ENCODE results near the gene EFNB2.

The EFNB2 gene

GRCh38 chr13:106479929-106480328, 55.5 kb downstream of the EFNB2 start:
- TF ChIP-seq POLR2A (IDR thresholded peaks at IDR 0.05; ENCODE audit: extremely low read depth, insufficient read length) (no peak), MAX (IDR thresholded peaks at IDR 0.05; ENCODE audit: low read depth, low read length) (no peak), MYC (IDR thresholded peaks at IDR 0.05; ENCODE audit: low read depth, low read length) (no peak), CTCF (IDR thresholded peaks at IDR 0.05; ENCODE audit: low read depth, low read length) (no peak)
- no peak overlapping the region for H3K4me3 ChIP-seq (ENCODE audit: low read depth, low read length)
- no peak for DNase-seq (ENCODE audit: low read depth)

GRCh38 chr13:106478116-106478515, 57.3 kb downstream of the EFNB2 start:
- TF ChIP-seq MAX (IDR thresholded peaks at IDR 0.05; ENCODE audit: low read depth, low read length), result no peak
- TF ChIP-seq MYC (IDR thresholded peaks at IDR 0.05; ENCODE audit: low read depth, low read length), result no peak
- no peak for TF ChIP-seq CTCF (IDR thresholded peaks at IDR 0.05; ENCODE audit: low read depth, low read length)
- no peak for TF ChIP-seq POLR2A (IDR thresholded peaks at IDR 0.05; ENCODE audit: extremely low read depth, insufficient read length)
- DNase-seq (ENCODE audit: low read depth), result no peak
- no peak overlapping the region for H3K4me3 ChIP-seq (ENCODE audit: low read depth, low read length)

GRCh38 chr13:106477303-106477702, 58.2 kb downstream of the EFNB2 start:
- TF ChIP-seq MYC (IDR thresholded peaks at IDR 0.05; ENCODE audit: low read depth, low read length), result no peak
- TF ChIP-seq MAX (IDR thresholded peaks at IDR 0.05; ENCODE audit: low read depth, low read length), result no peak
- no peak for TF ChIP-seq CTCF (IDR thresholded peaks at IDR 0.05; ENCODE audit: low read depth, low read length)
- no peak for TF ChIP-seq POLR2A (IDR thresholded peaks at IDR 0.05; ENCODE audit: extremely low read depth, insufficient read length)
- H3K4me3 ChIP-seq (ENCODE audit: low read depth, low read length), result no peak overlapping the region
- DNase-seq (ENCODE audit: low read depth), result no peak

GRCh38 chr13:106475852-106476251, 59.6 kb downstream of the EFNB2 start:
- no peak for TF ChIP-seq POLR2A (IDR thresholded peaks at IDR 0.05; ENCODE audit: extremely low read depth, insufficient read length)
- no peak for TF ChIP-seq MAX (IDR thresholded peaks at IDR 0.05; ENCODE audit: low read depth, low read length)
- TF ChIP-seq CTCF (IDR thresholded peaks at IDR 0.05; ENCODE audit: low read depth, low read length), result no peak
- TF ChIP-seq MYC (IDR thresholded peaks at IDR 0.05; ENCODE audit: low read depth, low read length), result no peak
- no peak overlapping the region for H3K4me3 ChIP-seq (ENCODE audit: low read depth, low read length)
- DNase-seq (ENCODE audit: low read depth), result no peak

GRCh38 chr13:106474912-106475311, 60.5 kb downstream of the EFNB2 start:
- DNase-seq (ENCODE audit: low read depth), result no peak
- TF ChIP-seq MAX (IDR thresholded peaks at IDR 0.05; ENCODE audit: low read depth, low read length), result no peak
- TF ChIP-seq POLR2A (IDR thresholded peaks at IDR 0.05; ENCODE audit: extremely low read depth, insufficient read length), result no peak
- no peak for TF ChIP-seq CTCF (IDR thresholded peaks at IDR 0.05; ENCODE audit: low read depth, low read length)
- TF ChIP-seq MYC (IDR thresholded peaks at IDR 0.05; ENCODE audit: low read depth, low read length), result no peak
- H3K4me3 ChIP-seq (ENCODE audit: low read depth, low read length), result no peak overlapping the region

- no peak for DNase-seq (ENCODE audit: low read depth)
- no peak for TF ChIP-seq MYC (IDR thresholded peaks at IDR 0.05; ENCODE audit: low read depth, low read length)
- TF ChIP-seq POLR2A (IDR thresholded peaks at IDR 0.05; ENCODE audit: extremely low read depth, insufficient read length), result no peak
- no peak for TF ChIP-seq MAX (IDR thresholded peaks at IDR 0.05; ENCODE audit: low read depth, low read length)
- no peak for TF ChIP-seq CTCF (IDR thresholded peaks at IDR 0.05; ENCODE audit: low read depth, low read length)
- no peak overlapping the region for H3K4me3 ChIP-seq (ENCODE audit: low read depth, low read length)
These were observed 62.3 kb downstream of the EFNB2 start for GRCh38 chr13:106473154-106473553.

Measured in NB4 (cell line).